HG03095 (cell line): Measurements from ENCODE around the gene CFD.
"Not testable (repeated sequence)": the region's sequence is repeated elsewhere in the genome, so short reads cannot be mapped to it uniquely, and the experiment has no call there.

Source experiments
- ATAC-seq: cut with Tn5 transposase; IDR thresholded peaks from one replicate; pipeline ENCODE4 v1.9.1; 2021; ENCODE audit warnings: moderate library complexity; ENCODE audit not compliant: unreplicated experiment

Gene CFD

DNA sequence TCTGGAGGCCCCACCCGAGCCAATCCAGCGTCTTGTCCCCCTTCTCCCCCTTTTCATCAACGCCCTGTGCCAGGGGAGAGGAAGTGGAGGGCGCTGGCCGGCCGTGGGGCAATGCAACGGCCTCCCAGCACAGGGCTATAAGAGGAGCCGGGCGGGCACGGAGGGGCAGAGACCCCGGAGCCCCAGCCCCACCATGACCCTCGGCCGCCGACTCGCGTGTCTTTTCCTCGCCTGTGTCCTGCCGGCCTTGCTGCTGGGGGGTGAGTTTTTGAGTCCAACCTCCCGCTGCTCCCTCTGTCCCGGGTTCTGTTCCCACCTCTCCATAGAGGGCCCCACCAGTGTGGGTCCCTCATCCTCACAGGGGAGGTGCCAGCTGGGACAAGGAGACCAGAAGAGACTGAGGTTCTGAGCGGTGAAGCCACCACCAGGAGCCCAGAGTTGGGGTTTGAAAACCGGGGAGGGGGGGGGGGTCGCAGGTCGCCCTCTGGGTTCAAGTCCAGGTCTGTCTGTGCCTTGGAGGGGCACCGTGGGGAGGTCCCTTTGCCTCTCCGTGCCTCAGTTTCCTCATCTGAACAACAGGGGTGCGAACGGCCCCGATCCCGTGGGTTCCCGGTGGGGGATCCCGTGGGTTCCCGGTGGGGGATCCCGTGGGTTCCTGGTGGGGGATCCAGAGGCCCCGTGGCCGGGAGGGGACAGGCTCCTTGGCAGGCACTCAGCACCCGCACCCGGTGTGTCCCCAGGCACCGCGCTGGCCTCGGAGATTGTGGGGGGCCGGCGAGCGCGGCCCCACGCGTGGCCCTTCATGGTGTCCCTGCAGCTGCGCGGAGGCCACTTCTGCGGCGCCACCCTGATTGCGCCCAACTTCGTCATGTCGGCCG, 7.1 kb upstream of the CFD start, which contains the start of gene ELANE:
Gene ELANE (plus strand): TSS at position 168 of the 878 bp plus-strand sequence. CDS start 26 bp downstream, at position 194.
- no peak for ATAC-seq

DNA sequence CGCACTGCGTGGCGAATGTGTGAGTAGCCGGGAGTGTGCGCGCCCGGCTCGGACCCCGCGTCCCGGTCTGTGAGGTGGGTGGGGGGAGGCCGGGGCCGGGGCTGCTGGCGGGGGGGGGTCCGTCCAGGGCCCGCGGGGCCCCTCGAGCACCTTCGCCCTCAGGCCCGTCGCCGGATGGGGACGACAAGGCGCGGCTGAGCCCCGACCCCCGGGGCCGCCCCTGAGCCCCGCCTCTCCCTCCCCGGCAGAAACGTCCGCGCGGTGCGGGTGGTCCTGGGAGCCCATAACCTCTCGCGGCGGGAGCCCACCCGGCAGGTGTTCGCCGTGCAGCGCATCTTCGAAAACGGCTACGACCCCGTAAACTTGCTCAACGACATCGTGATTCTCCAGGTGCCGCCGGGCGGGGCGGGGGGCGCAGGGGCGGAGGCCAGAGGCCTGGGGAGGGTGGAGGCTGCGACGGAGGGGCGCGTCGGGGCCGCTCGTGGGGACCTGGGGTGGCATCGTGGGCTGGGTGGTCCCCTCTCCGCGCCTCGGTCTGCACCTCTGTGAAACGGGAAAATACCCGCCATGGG, 6.4 kb upstream of the CFD start:
- no peak for ATAC-seq

DNA sequence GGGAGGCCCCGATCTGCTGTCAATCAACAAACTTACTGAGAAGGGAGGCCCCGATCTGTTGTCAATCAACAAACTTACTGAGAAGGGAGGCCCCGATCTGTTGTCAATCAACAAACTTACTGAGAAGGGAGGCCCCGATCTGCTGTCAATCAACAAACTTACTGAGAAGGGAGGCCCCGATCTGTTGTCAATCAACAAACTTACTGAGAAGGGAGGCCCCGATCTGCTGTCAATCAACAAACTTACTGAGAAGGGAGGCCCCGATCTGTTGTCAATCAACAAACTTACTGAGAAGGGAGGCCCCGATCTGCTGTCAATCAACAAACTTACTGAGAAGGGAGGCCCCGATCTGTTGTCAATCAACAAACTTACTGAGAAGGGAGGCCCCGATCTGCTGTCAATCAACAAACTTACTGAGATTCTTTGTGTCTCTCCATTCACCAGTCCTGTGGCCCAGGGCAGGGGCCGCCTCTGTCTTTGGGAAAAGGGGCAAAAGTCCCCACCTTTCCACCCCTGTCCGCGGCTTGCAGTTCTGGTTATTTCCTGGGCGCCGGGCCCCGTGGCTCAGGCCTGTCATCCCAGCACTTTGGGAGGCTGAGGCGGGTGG, 5.7 kb upstream of the CFD start:
- ATAC-seq = not testable (repeated sequence)

DNA sequence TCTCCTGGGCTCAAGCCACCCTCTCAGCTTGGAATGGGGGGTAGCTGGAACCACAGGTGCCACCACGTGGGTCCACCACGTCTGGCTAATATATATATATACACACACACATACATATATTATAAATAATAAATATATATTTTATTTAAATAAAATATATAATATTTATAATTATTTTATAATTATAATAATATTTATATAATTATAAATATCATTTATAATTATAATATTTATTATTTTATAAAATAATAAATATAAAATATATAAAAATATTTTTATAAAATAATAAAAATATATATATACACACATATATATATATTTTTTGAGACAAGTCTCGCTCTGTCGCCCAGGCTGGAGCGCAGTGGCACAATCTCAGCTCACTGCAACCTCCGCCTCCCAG, 4.9 kb upstream of the CFD start:
- no peak for ATAC-seq

DNA sequence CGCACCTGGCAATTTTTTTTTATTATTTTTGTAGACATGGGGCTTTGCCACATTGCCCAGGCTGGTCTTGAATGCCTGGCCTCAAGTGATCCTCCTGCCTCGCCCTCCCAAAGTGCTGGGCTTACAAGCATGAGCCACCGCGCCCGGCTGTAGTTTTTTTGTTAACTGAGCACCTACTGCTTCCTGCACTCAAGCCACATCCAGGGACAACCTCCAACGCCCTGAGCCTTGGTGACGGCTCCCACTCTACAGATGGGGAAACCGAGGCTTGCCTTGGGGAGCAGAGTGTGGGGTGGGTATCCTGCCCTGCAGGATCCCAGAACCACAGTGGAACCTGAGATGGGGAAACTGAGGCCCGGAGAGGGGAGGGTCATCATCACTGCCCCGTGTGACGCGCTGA, 4.3 kb upstream of the CFD start:
- ATAC-seq = no peak

DNA sequence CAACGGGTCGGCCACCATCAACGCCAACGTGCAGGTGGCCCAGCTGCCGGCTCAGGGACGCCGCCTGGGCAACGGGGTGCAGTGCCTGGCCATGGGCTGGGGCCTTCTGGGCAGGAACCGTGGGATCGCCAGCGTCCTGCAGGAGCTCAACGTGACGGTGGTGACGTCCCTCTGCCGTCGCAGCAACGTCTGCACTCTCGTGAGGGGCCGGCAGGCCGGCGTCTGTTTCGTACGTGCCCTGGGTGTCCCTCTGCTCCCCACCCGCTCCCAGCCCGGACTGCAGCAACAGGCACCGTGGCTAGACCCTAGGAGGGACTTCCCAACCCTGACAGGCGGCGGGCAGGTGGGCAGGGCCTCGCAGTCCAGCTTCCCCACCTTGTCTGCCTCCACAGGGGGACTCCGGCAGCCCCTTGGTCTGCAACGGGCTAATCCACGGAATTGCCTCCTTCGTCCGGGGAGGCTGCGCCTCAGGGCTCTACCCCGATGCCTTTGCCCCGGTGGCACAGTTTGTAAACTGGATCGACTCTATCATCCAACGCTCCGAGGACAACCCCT, 3.8 kb upstream of the CFD start:
- ATAC-seq = no peak

GRCh38 chr19:858284-858683, 1.2 kb upstream of the CFD start:
- ATAC-seq = no peak

GRCh38 chr19:861141-861755, 1.8 kb downstream of the CFD start:
- no peak for ATAC-seq

- ATAC-seq = no peak
These were observed 2.5 kb downstream of the CFD start for GRCh38 chr19:861756-862580.

DNA sequence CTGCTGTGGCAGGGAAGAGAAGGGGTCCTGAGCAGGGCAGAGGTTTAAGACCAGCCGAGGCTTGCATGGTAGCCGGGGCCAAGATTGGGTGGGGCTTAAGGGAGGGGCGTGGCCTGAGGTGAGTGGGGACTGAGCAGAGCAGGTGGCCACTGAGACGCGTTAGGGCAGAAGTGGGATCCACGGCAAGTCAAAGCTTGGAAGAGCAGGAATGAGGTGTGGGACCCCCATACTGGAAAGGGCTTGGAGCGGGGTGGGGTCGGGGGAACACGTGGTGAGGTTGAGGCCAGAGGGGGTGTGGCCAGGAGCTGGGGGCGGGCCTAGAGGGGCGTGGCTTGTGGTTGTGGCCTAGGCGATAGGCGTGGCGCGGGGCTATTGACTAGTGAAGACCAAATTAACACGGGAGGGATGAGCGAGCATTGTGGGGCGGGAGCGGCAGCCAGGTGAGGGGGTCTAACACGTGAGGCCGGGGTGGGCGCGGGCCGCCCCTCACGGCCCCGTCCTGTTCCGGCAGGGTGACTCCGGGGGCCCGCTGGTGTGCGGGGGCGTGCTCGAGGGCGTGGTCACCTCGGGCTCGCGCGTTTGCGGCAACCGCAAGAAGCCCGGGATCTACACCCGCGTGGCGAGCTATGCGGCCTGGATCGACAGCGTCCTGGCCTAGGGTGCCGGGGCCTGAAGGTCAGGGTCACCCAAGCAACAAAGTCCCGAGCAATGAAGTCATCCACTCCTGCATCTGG, 3.3 kb downstream of the CFD start:
- ATAC-seq = no peak

GRCh38 chr19:863315-863620, 3.8 kb downstream of the CFD start:
- no peak for ATAC-seq

DNA sequence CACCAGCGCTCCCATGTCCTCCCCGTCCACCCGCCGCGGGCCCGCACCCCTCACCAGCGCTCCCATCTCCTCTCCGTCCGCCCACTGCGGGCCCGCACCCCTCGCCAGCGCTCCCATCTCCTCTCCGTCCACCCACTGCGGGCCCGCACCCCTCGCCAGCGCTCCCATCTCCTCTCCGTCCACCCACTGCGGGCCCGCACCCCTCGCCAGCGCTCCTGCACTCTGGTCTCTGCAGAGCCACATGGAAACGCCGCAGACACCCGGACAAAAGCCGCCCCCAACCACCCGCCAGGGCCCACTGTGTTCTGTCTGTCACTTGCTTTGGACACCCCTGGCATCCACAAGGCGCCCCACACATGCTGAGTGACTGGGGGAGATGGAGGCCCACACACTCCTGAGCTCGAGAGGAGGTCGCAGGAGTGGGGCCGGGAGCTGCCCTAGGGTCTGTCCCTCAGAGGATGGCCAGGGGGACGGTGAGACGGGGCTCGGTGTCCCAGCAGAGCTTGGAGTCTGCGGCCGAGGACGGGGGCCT, 7.4 kb downstream of the CFD start:
- no peak for ATAC-seq

DNA sequence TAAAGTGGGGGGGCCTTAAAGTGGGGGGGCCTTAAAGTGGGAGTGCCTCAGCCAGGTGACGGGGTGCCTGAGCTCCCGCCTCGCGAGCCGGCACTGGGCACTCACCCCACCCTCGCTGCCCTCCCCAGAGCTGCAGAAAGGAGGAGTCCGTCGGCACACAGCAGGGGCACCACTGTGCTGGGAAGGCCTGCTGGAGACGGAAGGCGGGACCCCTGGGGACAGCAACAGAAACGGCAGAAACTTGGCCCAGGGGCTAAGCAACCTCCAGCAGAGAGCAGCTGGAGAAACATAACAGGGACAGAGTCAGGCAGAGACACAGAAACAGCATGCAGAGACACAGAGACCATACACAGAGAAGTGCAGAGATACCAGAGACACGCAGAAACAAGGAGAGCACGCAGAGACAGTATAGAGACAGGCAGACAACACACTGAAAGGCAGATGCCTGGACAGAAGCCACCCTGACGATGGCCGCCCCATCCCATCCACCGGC, 7.9 kb downstream of the CFD start:
- no peak for ATAC-seq

DNA sequence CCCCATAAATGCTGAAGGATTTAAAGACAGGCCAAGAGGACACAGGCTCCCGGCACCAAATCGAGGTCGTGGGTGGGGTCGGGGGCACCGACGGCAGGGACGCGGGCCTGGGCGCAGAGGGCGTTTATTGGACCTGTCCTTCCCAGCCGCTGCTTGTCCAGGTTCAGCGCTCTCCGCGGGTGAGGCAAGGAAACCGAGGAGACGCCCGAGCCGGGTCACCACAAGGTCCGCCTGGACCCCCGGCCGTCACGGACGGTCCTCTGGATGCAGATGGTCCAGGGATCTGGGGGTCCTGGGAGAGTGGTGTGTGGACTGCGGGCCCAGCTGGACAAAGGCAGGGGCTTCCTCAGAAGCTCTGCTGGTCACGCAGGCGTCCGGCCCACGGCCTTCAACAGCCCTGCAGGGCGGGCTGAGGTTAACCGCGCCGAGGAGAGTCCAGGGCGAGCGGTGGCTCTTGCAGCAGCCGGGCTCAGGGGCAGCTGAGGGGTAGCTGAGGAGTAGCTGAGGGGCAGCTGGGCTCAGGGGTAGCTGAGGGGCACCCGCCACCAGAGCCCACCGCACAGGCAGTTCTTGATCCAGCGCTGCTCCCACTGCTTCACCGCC, 8.5 kb downstream of the CFD start:
- no peak for ATAC-seq

DNA sequence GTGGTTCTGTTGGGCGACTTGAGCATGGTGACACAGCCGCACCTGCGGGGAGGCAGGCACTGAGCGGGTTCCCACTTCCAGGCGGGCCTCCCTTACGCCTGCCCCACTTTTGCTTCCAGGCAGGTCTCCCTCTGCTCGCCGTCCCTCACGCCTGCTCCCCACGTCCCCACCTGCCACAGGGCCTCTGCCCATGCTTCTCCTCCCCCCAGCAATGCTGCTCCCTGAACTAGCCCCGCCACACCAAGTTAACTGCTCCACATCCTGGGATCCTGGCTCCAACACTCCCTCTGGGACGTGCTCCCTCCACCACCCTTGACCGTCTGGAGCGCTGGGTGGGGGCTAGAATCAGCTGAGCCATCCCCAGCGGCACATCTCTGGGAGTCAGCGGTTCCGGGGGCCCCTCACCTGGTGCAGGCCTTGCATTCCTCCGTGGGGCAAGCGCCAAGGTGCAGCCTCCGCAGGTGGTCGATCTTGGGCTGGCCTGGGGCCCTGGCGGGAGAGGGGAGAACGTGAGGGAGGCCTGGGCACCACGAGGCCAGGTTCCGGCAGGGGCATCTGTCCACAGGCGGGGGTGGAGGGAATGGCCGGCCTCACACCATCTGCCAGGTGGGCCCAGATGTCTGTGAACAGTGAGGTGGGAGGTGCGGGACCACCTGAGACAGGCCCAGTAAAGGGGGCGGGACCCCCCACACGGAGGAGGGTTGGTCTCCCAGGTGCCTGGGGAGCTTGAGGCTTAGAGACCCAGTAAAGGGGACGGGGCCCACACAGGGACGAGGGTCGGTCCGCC, 9.2 kb downstream of the CFD start:
- no peak for ATAC-seq

GRCh38 chr19:869245-870177, 10.0 kb downstream of the CFD start:
- ATAC-seq = no peak

DNA sequence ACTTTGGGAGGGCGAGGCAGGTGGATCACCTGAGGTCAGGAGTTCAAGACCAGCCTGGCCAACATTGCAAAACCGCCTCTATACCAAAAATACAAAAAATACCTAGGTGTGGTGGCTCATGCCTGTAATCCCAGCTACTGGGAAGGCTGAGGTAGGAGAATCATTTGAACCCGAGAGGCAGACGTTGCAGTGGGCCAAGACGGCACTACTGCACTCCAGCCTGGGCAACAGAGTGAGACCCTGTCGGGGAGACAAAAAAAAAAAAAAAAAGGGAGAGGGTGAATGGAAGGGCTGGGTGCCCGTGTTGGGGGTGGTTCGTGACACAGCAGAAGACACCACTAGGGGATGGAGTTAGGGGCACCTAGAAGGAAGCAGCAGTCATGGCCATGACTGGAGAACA, 10.8 kb downstream of the CFD start:
- no peak for ATAC-seq
